Measurements from ENCODE around the gene STOM.
A peak's percentile ranks its signal among the peaks of the same experiment; 100 is the strongest.

Gene STOM

GRCh38 chr9:121369595-121370265, at the start of gene STOM:
STOM (minus strand) TSS chr9:121370250; CDS start chr9:121370187, 63 bp downstream.
- peak within 1 kb of the TSS; percentile 34; the same call in 1 of the 2 replicates for H3K9ac ChIP-seq (ENCODE audit: low read length)
- no peaks in the 10 kb centered on the region for H3F3A ChIP-seq (ENCODE audit: insufficient read depth, low read length)
- H3K9me3 ChIP-seq (replicated peaks; ENCODE audit: insufficient read depth, low read length) = no peaks in the 10 kb centered on the region
- no peaks in the 10 kb centered on the region for H3K9me2 ChIP-seq (replicated peaks; ENCODE audit: insufficient read depth, low read length)
- DNase-seq = peak; percentile 42
- peak within 1 kb of the TSS; percentile 71 for H3K4me3 ChIP-seq (ENCODE audit: low read length)
- no peaks in the 10 kb centered on the region for H3K36me3 ChIP-seq (replicated peaks; ENCODE audit: insufficient read depth, low read length)
- peak within 1 kb of the TSS; percentile 90 for H3K4me2 ChIP-seq (ENCODE audit: low read depth, low read length)
- H3K4me1 ChIP-seq (ENCODE audit: low read length) = peaks cover 5% of the 10 kb centered on the region
- H2AFZ ChIP-seq (ENCODE audit: low read length) = peak within 1 kb of the TSS; percentile 84
- no peaks in the 10 kb centered on the region for H3K79me2 ChIP-seq (ENCODE audit: low read length)
- no peak within 1 kb of the TSS for H3K27ac ChIP-seq (ENCODE audit: low read length)
- H4K20me1 ChIP-seq (ENCODE audit: insufficient read depth, low read length) = no peaks in the 10 kb centered on the region
- peaks cover 12% of the 10 kb centered on the region; the same call in 1 of the 2 replicates for H3K27me3 ChIP-seq (replicated peaks; ENCODE audit: insufficient read depth, low read length)
- TF ChIP-seq, protein P1, sequence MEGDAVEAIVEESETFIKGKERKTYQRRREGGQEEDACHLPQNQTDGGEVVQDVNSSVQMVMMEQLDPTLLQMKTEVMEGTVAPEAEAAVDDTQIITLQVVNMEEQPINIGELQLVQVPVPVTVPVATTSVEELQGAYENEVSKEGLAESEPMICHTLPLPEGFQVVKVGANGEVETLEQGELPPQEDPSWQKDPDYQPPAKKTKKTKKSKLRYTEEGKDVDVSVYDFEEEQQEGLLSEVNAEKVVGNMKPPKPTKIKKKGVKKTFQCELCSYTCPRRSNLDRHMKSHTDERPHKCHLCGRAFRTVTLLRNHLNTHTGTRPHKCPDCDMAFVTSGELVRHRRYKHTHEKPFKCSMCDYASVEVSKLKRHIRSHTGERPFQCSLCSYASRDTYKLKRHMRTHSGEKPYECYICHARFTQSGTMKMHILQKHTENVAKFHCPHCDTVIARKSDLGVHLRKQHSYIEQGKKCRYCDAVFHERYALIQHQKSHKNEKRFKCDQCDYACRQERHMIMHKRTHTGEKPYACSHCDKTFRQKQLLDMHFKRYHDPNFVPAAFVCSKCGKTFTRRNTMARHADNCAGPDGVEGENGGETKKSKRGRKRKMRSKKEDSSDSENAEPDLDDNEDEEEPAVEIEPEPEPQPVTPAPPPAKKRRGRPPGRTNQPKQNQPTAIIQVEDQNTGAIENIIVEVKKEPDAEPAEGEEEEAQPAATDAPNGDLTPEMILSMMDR (IDR thresholded peaks at IDR 0.05; ENCODE audit: low read length) = no peak
- TF ChIP-seq EZH2phosphoT487 (IDR thresholded peaks at IDR 0.05; ENCODE audit: low read length) = no peak
- no peak for TF ChIP-seq EZH2 (optimal IDR thresholded peaks at IDR 0.05; ENCODE audit: low read depth, low read length)

GRCh38 chr9:121411993-121412392, 41.9 kb upstream of the STOM start:
- no peaks in the 10 kb centered on the region for H3K79me2 ChIP-seq (ENCODE audit: low read length)
- H3K4me2 ChIP-seq (ENCODE audit: low read depth, low read length) = no peak overlapping the region
- H3K27me3 ChIP-seq (replicated peaks; ENCODE audit: insufficient read depth, low read length) = no peaks in the 10 kb centered on the region
- H3K27ac ChIP-seq (ENCODE audit: low read length) = no peak overlapping the region
- no peak for DNase-seq
- no peaks in the 10 kb centered on the region for H3K9me2 ChIP-seq (replicated peaks; ENCODE audit: insufficient read depth, low read length)
- no peaks in the 10 kb centered on the region for H3F3A ChIP-seq (ENCODE audit: insufficient read depth, low read length)
- H3K9me3 ChIP-seq (replicated peaks; ENCODE audit: insufficient read depth, low read length) = no peaks in the 10 kb centered on the region
- no peaks in the 10 kb centered on the region for H3K4me1 ChIP-seq (ENCODE audit: low read length)
- H3K9ac ChIP-seq (ENCODE audit: low read length) = no peak overlapping the region
- H3K36me3 ChIP-seq (replicated peaks; ENCODE audit: insufficient read depth, low read length) = no peaks in the 10 kb centered on the region
- H2AFZ ChIP-seq (ENCODE audit: low read length) = no peak overlapping the region
- no peaks in the 10 kb centered on the region for H4K20me1 ChIP-seq (ENCODE audit: insufficient read depth, low read length)
- H3K4me3 ChIP-seq (ENCODE audit: low read length) = no peak overlapping the region
- TF ChIP-seq, protein P1 (IDR thresholded peaks at IDR 0.05; ENCODE audit: low read length) = no peak
- TF ChIP-seq EZH2 (optimal IDR thresholded peaks at IDR 0.05; ENCODE audit: low read depth, low read length) (no peak), EZH2phosphoT487 (IDR thresholded peaks at IDR 0.05; ENCODE audit: low read length) (no peak)

DNA sequence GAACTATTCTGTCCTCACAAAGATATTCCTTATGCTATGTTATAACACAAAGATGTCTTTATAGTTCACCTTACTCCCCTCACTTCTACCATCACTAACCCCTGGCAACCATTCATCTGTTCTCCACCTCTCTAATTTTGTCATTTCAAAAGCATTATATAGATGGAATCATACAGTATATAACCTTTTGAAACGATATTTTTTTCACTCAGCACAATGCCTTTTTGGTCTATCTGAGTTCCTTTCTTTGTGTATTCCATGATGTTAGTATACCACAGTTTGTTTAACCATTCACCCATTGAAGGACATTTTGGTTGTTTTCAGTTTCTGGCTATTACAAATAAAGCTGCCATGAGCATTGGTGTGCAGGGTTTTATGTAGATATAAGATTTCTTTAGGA, 35.8 kb upstream of the STOM start:
- Histone ChIP-seq H3F3A (ENCODE audit: insufficient read depth, low read length) (no peaks in the 10 kb centered on the region), H3K27ac (ENCODE audit: low read length) (no peak overlapping the region), H3K9ac (ENCODE audit: low read length) (no peak overlapping the region), H3K36me3 (replicated peaks; ENCODE audit: insufficient read depth, low read length) (no peaks in the 10 kb centered on the region), H2AFZ (ENCODE audit: low read length) (no peak overlapping the region), H3K79me2 (ENCODE audit: low read length) (no peaks in the 10 kb centered on the region), H3K4me1 (ENCODE audit: low read length) (no peaks in the 10 kb centered on the region), H3K9me2 (replicated peaks; ENCODE audit: insufficient read depth, low read length) (no peaks in the 10 kb centered on the region), H4K20me1 (ENCODE audit: insufficient read depth, low read length) (no peaks in the 10 kb centered on the region), H3K9me3 (replicated peaks; ENCODE audit: insufficient read depth, low read length) (no peaks in the 10 kb centered on the region), H3K4me3 (ENCODE audit: low read length) (no peak overlapping the region), H3K27me3 (replicated peaks; ENCODE audit: insufficient read depth, low read length) (no peaks in the 10 kb centered on the region), H3K4me2 (ENCODE audit: low read depth, low read length) (no peak overlapping the region)
- DNase-seq = no peak
- no peak for TF ChIP-seq EZH2phosphoT487 (IDR thresholded peaks at IDR 0.05; ENCODE audit: low read length)
- TF ChIP-seq EZH2 (optimal IDR thresholded peaks at IDR 0.05; ENCODE audit: low read depth, low read length) = no peak
- TF ChIP-seq, protein P1 (IDR thresholded peaks at IDR 0.05; ENCODE audit: low read length) = no peak

Measured in MM.1S (cell line).